GM12874 (cell line): ENCODE data around the gene TMEM51.

Experiments used
- CTCF ChIP-seq: IDR thresholded peaks from 2 replicates; pipeline ENCODE4 v1.5.1; 2011; ENCODE audit warnings: low read depth, mild to moderate bottlenecking, control low read depth, low read length, moderate library complexity; ENCODE audit not compliant: insufficient read depth

Gene TMEM51

GRCh38 chr1:15128520-15129313, 24.8 kb upstream of the TMEM51 start:
- TF ChIP-seq CTCF: peak; percentile 86

- TF ChIP-seq CTCF: no peak
Observed at GRCh38 chr1:15129944-15130343, 23.6 kb upstream of the TMEM51 start.

GRCh38 chr1:15130607-15131006, 22.9 kb upstream of the TMEM51 start:
- no peak for TF ChIP-seq CTCF

GRCh38 chr1:15132965-15133364, 20.6 kb upstream of the TMEM51 start:
- TF ChIP-seq CTCF: no peak

- no peak for TF ChIP-seq CTCF
Observed at GRCh38 chr1:15134285-15134684, 19.3 kb upstream of the TMEM51 start.

- TF ChIP-seq CTCF: no peak
Observed at GRCh38 chr1:15137809-15138208, 15.7 kb upstream of the TMEM51 start.

GRCh38 chr1:15139654-15140350, 13.7 kb upstream of the TMEM51 start:
- no peak for TF ChIP-seq CTCF
